ENCODE results near the gene NQO2.
"Not testable (repeated sequence)": the region's sequence is repeated elsewhere in the genome, so short reads cannot be mapped to it uniquely, and the experiment has no call there.

The NQO2 gene

DNA sequence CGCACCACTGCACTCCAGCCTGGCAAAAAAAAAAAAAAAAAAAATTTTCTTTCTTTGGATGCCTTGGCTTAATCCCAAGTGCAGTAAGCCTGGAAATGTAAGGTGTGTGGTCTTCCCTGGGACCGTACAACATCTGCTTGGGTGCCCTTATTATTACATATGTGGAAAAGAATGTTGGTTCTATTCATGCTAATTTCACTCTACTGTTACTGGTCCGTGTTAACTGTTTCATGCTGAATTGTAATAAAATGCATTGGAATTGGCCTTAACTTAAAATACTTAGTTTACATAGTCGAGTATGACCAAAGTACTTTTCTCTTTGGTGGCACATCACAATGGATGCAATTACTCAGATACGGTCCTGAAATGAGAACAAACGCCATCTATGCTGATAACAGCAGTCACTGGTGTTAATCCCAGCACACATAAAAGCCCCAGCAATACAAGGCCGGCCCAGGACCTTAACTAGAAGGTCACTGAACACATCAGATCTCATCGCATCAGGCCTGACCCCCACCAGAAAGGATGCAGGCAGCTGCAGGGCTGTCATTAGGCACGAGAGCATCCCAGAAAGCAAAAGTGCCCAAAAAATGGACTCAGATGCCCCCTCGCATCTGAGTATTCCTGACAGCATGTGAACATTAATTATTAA is 29.5 kb upstream of the NQO2 start:
- no peak for DNase-seq (ENCODE audit: low spot score)

- DNase-seq (ENCODE audit: low spot score) = peak; percentile 44
These were observed 28.8 kb upstream of the NQO2 start for GRCh38 chr6:2970753-2971419.

GRCh38 chr6:2971420-2972218 is 28.1 kb upstream of the NQO2 start, which contains the start of gene SERPINB6:
Gene SERPINB6 (minus strand): TSS chr6:2971567. CDS start chr6:2959332, 12,235 bp downstream.
- no peak for DNase-seq (ENCODE audit: low spot score)

- not testable (repeated sequence) for DNase-seq (ENCODE audit: low spot score)
These were observed 27.5 kb upstream of the NQO2 start for GRCh38 chr6:2972219-2972487.

- DNase-seq (ENCODE audit: low spot score) = not testable (repeated sequence)
These were observed 27.0 kb upstream of the NQO2 start for GRCh38 chr6:2972685-2973084.

DNA sequence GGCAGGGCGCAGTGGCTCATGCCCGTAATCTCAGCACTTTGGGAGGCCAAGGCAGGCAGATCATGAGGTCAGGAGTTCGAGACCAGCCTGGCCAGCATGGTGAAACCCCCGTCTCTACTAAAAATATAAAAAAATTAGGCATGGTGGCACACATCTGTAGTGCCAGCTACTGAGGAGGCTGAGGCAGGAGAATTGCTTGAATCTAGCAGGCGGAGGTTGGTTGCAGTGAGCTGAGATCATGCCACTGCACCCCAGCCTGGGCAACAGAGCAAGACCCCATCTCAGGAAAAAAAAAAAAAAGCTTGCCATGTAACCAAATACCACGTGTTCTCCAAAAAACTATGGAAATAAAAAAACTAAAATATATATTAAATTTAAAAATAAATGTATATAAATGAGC is 26.5 kb upstream of the NQO2 start:
- DNase-seq (ENCODE audit: low spot score) = not testable (repeated sequence)

- DNase-seq (ENCODE audit: low spot score) = no peak
These were observed 26.0 kb upstream of the NQO2 start for GRCh38 chr6:2973676-2974075.

GRCh38 chr6:2976060-2976459 is 23.6 kb upstream of the NQO2 start:
- no peak for DNase-seq (ENCODE audit: low spot score)

GRCh38 chr6:2976571-2977085 is 23.1 kb upstream of the NQO2 start:
- no peak for DNase-seq (ENCODE audit: low spot score)

GRCh38 chr6:2977290-2977689 is 22.4 kb upstream of the NQO2 start:
- DNase-seq (ENCODE audit: low spot score) = no peak

GRCh38 chr6:2977799-2978590 is 21.7 kb upstream of the NQO2 start:
- DNase-seq (ENCODE audit: low spot score) = no peak

GRCh38 chr6:2978923-2979322 is 20.8 kb upstream of the NQO2 start:
- no peak for DNase-seq (ENCODE audit: low spot score)

DNA sequence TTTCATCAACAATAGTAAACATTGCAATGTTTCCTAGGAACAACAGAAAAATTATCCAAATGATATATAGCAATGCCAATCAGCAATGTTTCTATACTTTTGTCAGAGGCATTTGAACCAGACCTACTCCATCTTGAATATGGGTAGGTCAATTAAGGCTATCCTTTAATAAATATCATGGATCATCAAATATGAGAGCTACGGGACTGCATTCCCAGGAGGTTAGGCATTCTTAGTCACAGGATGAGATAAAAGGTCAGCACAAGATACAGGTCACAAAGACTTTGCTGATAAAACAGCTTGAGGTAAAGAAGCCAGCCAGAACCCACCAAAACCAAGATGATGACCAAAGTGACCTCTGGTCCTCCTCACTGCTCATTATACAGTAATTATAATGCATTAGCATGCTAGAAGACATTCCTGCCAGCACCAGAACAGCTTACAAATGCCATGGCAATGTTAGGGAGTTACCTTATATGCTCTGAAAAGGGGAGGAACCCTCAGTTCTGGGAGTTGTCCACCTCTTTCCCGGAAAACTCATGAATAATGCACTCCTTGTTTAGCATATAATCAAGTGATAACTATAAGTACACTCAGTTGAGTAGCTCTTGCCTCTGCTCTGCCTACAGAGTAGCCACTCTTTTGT is 19.8 kb upstream of the NQO2 start:
- DNase-seq (ENCODE audit: low spot score) = no peak

DNA sequence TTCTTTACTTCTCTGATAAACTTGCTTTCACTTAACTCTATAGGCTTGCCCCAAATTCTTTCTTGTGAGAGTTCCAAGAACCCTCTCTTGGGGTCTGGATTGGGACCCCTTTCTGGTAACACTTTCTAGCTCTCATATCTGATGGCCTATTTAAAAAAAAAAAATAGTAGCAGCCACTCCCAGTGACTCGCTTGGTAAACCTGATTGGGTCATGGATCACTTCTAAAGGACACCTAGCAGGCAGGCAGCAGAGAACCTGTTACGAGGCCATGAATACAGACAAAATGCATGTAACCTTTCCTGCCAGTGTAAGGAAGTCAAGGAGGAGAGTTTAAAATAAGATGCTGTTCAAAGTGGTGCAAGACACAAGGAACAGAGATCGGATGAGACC is 19.2 kb upstream of the NQO2 start:
- no peak for DNase-seq (ENCODE audit: low spot score)

DNA sequence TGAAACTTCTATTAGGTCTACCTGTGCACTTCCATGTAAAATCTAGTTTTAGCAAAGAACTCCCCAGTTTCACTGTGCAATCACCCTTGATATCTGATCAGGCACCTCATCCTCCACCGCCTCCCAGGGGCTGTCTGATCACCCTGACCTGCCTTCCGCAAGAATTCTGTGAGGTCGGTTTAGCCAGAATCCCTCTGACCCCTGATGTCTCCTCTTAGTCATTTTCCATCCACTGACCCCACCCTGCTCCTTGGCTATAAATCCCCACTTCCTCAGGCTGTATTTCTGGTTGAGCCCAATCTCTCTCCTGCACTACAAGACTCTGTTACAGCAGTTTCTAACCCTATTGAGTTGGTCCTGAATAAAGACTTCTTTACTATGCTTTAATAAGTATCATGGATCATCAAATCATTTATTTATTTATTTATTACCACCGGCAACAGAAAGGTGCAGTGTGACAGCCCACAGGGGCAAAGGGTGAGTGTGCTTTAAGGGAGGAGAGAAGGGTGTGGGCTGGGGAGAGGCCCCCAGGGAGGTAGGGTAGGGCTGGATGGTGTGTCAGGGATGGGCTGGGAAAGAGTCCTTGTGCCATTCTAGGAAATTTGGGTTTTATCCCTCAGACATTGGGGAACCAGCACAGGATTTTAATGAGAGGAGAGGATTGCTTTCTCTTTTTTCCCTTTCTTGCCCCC is 17.1 kb upstream of the NQO2 start:
- no peak for DNase-seq (ENCODE audit: low spot score)

DNA sequence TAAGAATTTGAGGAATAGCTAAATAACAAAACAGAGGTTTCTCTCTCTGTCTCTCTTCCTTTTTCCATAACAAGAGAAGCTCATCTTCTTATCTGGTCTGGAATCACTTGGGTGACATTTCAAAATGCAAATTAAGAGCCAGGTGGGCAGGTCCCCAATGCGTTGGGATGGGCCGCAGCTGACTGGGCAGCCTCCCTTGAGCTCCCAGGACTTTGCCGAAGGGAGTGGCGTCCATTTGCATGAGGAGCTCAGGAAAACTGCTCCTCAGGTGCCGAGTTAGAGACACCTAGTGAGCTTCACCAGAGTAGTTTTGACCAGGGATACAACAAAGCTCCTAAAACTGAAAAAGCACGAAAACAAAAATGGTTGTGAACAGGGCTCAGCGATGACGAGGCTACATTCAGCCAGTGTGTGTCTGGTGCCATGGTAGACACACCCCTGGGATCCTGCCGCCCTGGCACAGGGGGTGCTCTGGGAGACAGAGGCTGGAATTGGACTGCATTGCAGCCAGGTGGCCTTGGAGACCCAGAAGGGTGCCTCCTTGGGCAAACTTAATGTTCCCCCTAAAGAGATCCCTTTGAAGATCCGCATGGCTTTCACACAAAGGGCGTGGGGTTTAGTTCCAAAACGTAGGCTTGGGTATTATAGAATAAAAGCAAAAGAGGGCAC is 14.8 kb upstream of the NQO2 start:
- DNase-seq (ENCODE audit: low spot score) = no peak

DNA sequence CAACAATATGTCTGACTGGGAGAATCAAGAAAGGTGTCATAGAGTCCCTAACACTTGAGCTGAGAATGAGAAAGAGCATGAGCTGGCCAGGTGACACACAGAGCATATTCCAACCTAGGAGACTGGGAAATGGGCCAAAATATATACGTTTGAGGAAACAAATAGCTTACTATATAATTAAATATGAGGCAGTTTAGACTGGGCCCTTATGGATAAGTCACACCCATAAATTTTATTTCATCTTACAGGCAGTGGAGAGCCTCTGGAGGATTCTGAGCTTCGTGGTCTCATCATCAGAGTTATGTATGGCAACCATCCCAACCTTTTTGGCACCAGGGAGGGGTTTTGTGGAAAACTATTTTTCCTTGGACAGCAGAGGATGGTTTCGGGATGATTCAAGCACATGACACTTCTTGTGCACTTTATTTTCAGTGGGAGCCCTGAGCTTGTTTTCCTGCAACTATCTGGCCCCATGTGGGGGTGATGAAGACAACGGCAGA is 12.9 kb upstream of the NQO2 start:
- no peak for DNase-seq (ENCODE audit: low spot score)

DNA sequence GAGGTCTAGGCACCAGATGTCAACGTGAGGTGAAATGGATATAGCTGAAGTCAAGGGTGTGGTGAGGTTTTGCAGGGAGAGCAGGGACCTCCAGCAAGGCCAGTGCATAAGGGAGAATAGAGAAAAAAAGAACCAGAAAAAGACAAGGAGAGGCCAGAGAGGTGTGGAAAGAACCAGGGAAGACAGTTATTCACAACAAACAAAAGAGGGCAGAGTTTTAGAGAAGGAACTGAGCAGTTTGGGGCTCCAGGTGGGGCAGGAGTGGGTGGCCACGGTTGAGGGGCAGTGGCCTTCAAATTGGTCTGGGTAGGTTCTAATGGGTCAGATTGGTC is 11.6 kb upstream of the NQO2 start:
- no peak for DNase-seq (ENCODE audit: low spot score)

- peak; percentile 72 for DNase-seq (ENCODE audit: low spot score)
These were observed 11.0 kb upstream of the NQO2 start for GRCh38 chr6:2988426-2989331.

Measured in CD4-positive, alpha-beta T cell treated with Interleukin-6 at 100 ng/mL for 8 hours (primary cell).